NCI-H2171 treated with DMSO at 0.1 percent for 48 hours (cell line): ENCODE data around the gene CENPF.

ENCODE experiments used
- DNase-seq: peaks from one replicate; lab custom pipeline; 2025; lab: John Stamatoyannopoulos, UW

The CENPF gene

DNA sequence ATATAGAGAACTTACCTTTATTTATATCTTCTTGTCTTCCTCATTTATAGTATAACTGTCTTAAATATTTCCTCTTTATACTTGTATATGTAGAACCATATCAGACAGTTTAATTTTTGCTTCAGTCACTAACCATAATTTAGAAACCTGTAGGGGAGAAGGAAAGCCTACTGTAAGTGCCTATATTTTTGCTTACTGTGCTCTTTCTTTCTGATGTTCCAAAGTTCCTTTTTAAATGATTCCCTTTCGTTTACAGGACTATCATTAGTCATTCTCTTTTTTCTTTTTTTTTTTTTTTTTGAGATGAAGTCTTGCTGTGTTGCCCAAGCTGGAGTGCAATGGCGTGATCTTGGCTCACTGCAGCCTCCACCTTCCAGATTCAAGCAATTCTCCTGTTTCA, 109.7 kb downstream of the CENPF start:
- no peak for DNase-seq
